K562 (cell line): Measurements from ENCODE around the gene PLK5. TPM values are rescaled to one million over a fixed set of nuclear protein-coding genes. Genes with fewer than 3 reads are reported as not detected.

ENCODE experiments used
- BRF1 ChIP-seq: IDR thresholded peaks from 3 replicates; pipeline ENCODE4 v1.6.1; 2011; ENCODE audit warnings: borderline replicate concordance, mild to moderate bottlenecking; ENCODE audit not compliant: insufficient read length; ENCODE audit errors: extremely low read depth
- CGGBP1 ChIP-seq: fragments of 250-450 bp; sonication (Bioruptor Pico); IDR thresholded peaks from 2 replicates; pipeline ENCODE4 v1.9.0; 2021; ENCODE audit warnings: mild to moderate bottlenecking
- ETS2 ChIP-seq: IDR thresholded peaks from 2 replicates; pipeline ENCODE4 v1.6.1; 2016; ENCODE audit warnings: borderline replicate concordance, missing genetic modification characterization, mild to moderate bottlenecking, moderate library complexity, missing compliant biosample characterization; ENCODE audit not compliant: poor library complexity, severe bottlenecking
- EZH2 ChIP-seq: IDR thresholded peaks from 2 replicates; pipeline ENCODE4 v1.6.1; 2012; ENCODE audit warnings: low read depth, mild to moderate bottlenecking, inconsistent platforms, low read length, borderline replicate concordance
- FIP1L1 ChIP-seq: fragments of 200-400 bp; formaldehyde crosslinking; IDR thresholded peaks from 2 replicates; pipeline ENCODE4 v1.6.1; 2018; ENCODE audit warnings: mild to moderate bottlenecking, low read depth, low read length; ENCODE audit not compliant: poor library complexity, severe bottlenecking
- GABPB2 ChIP-seq: fragments of 250-450 bp; sonication (Bioruptor Pico); conservative IDR thresholded peaks from 2 replicates; pipeline ENCODE4 v1.5.1; 2021; ENCODE audit warnings: mild to moderate bottlenecking
- HIVEP1 ChIP-seq: fragments of 250-450 bp; sonication (Bioruptor Pico); IDR thresholded peaks from 2 replicates; pipeline ENCODE4 v1.4.0; 2020; ENCODE audit warnings: mild to moderate bottlenecking
- KLF13 ChIP-seq: fragments of 450-650 bp; IDR thresholded peaks from 2 replicates; pipeline ENCODE4 v1.6.1; 2016; ENCODE audit warnings: missing genetic modification characterization, low read depth, mild to moderate bottlenecking, missing compliant biosample characterization, moderate library complexity, borderline replicate concordance
- MED1 ChIP-seq: sonication (generic); formaldehyde crosslinking; IDR thresholded peaks from 2 replicates; pipeline ENCODE4 v1.8.1; 2023; ENCODE audit warnings: missing genetic modification reagents, borderline replicate concordance
- MIER1 ChIP-seq: fragments of 450-650 bp; IDR thresholded peaks from 2 replicates; pipeline ENCODE4 v1.6.1; 2016; ENCODE audit warnings: antibody characterized with exemption, mild to moderate bottlenecking, low read depth
- MTF1 ChIP-seq: fragments of 250-450 bp; sonication (Bioruptor Pico); IDR thresholded peaks from 2 replicates; pipeline ENCODE4 v1.9.0; 2021; ENCODE audit warnings: moderate library complexity, mild to moderate bottlenecking, inconsistent platforms, borderline replicate concordance
- NR1H2 ChIP-seq: sonication (generic); formaldehyde crosslinking; IDR thresholded peaks from 2 replicates; pipeline ENCODE4 v1.4.0; 2020; ENCODE audit warnings: mild to moderate bottlenecking, missing genetic modification reagents
- NR2C2 ChIP-seq, 2 experiments: fragments of 200-800 bp in 1 of 2; sonication (Bioruptor generic) in 1 of 2; sonication (generic) in 1 of 2; formaldehyde crosslinking in 1 of 2; IDR thresholded peaks; 2 replicates each; pipeline versions ENCODE4 v1.6.1 to v1.8.0; 2016 to 2022; ENCODE audit warnings: mild to moderate bottlenecking in 1 of 2, missing compliant biosample characterization in 1 of 2, missing genetic modification characterization in 1 of 2, missing genetic modification reagents in 1 of 2
- RBM17 ChIP-seq: fragments of 200-400 bp; formaldehyde crosslinking; IDR thresholded peaks from 2 replicates; pipeline ENCODE4 v1.6.1; 2017; ENCODE audit warnings: low read depth, mild to moderate bottlenecking, low read length, borderline replicate concordance
- RCOR1 ChIP-seq, 2 experiments: IDR thresholded peaks; 2 replicates each; pipeline ENCODE4 v1.6.1; 2012; ENCODE audit warnings: low read depth in 2 of 2, low read length in 2 of 2, borderline replicate concordance in 1 of 2, improper control_type of control experiment in 1 of 2
- RNF2 ChIP-seq: sonication (generic); IDR thresholded peaks from 2 replicates; pipeline ENCODE4 v1.6.1; 2016
- SRSF1 ChIP-seq: fragments of 200-400 bp; formaldehyde crosslinking; IDR thresholded peaks from 2 replicates; pipeline ENCODE4 v1.6.1; 2017; ENCODE audit warnings: mild to moderate bottlenecking, low read depth, low read length, moderate library complexity
- SUPT5H ChIP-seq: fragments of 450-650 bp; IDR thresholded peaks from 2 replicates; pipeline ENCODE4 v1.6.1; 2016
- USF2 ChIP-seq: sonication (generic); formaldehyde crosslinking; IDR thresholded peaks from 2 replicates; pipeline ENCODE4 v1.5.0; 2020; ENCODE audit warnings: missing genetic modification reagents
- ZFX ChIP-seq: sonication (generic); formaldehyde crosslinking; IDR thresholded peaks from 2 replicates; pipeline ENCODE4 v1.8.0; 2022; ENCODE audit warnings: mild to moderate bottlenecking, missing genetic modification reagents, moderate library complexity
- ZKSCAN8 ChIP-seq: fragments of 200-800 bp; sonication (Bioruptor generic); IDR thresholded peaks from 2 replicates; pipeline ENCODE4 v1.6.1; 2016; ENCODE audit warnings: missing genetic modification characterization, missing compliant biosample characterization
- ZNF134 ChIP-seq: fragments of 250-450 bp; sonication (Bioruptor Pico); conservative IDR thresholded peaks from 2 replicates; pipeline ENCODE4 v1.4.0; 2020
- ZNF282 ChIP-seq: sonication (generic); formaldehyde crosslinking; IDR thresholded peaks from 2 replicates; pipeline ENCODE4 v1.8.1; 2023; ENCODE audit warnings: missing genetic modification reagents
- ZNF778 ChIP-seq: fragments of 450-650 bp; formaldehyde crosslinking; IDR thresholded peaks from 2 replicates; pipeline ENCODE4 v1.4.0; 2020; ENCODE audit warnings: mild to moderate bottlenecking, moderate library complexity
- polyA plus RNA-seq, 8 experiments: library from polyadenylated mRNA; depleted of rRNA in 4 of 8; stranded (reverse) in 5 of 8; unstranded in 3 of 8; fragments of >200 nt; fragmentation: Nextera tagmentation in 2 of 8; fragmentation: Illumina TruSeq in 1 of 8; extraction: Ambion mirVana in 2 of 8; extraction: Trizol in 1 of 8; gene quantifications; 2 replicates each; pipeline versions ENCODE4 v1.2.1 to v1.2.3, GENCODE V29; 2011 to 2014; ENCODE audit warnings: inconsistent platforms in 1 of 8, missing spikeins in 1 of 8
- total RNA-seq, 7 experiments: library from RNA; depleted of rRNA in 6 of 7; stranded (reverse); fragments of >200 nt in 6 of 7; fragmentation: Illumina TruSeq in 2 of 7; extraction: Trizol in 2 of 7; gene quantifications; 2 replicates each; pipeline versions ENCODE4 v1.2.1 to v1.2.3, GENCODE V29; 2011 to 2021; ENCODE audit warnings: low replicate concordance in 1 of 7
- TF ChIP-seq, protein P1 (sequence below): sonication (generic); formaldehyde crosslinking; IDR thresholded peaks from 2 replicates; pipeline ENCODE4 v1.8.1; 2023; ENCODE audit warnings: mild to moderate bottlenecking, missing genetic modification reagents, moderate library complexity
- TF ChIP-seq, protein P2 (sequence below): fragments of 250-450 bp; sonication (Bioruptor Pico); IDR thresholded peaks from 2 replicates; pipeline ENCODE4 v1.4.0; 2020; ENCODE audit warnings: mild to moderate bottlenecking

PLK5 gene
- total and polyA plus RNA-seq, 9 of the 15 experiments (the other 6 are each of a cell fraction or from before 2014, with no cell fraction given): 0.04 to 0.23 (median 0.11) TPM; not detected in 5

DNA sequence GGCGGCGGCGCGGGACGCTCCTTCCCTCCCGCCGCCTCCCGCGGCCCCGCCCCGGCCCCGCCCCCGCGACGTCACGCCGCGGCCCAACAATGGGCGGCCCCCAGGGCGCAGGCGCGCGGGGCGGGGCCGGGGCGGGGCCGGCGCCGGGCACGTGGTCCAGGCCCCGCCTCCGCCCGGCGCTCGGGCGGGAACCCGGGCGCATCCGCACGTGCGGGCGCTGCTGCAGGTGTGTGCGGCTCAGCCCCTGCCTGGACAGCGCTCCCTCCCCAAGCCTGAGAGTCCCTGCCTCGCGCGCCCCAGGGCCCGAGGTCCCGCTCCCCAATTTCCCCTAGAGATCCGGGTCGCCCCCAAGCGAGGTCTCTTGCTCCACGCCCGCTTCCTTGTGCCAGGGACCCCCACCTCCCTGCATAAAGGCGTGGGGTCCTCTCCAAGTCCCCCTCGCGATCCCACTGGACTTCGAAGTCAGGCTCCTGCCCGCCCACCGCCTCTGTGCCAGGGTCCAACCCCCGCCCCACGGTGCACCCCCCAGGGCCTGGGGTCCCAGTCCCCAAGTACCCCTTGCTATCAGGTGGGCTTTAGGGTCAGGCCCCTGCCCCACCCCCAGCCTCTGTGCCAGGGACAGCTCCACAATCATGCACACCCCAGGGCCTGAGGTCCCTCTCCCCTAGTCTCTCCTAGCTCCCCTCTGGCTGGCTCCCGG is 44.6 kb downstream of the PLK5 start, which contains the start of gene MEX3D (continued):
- TF ChIP-seq, protein P1, sequence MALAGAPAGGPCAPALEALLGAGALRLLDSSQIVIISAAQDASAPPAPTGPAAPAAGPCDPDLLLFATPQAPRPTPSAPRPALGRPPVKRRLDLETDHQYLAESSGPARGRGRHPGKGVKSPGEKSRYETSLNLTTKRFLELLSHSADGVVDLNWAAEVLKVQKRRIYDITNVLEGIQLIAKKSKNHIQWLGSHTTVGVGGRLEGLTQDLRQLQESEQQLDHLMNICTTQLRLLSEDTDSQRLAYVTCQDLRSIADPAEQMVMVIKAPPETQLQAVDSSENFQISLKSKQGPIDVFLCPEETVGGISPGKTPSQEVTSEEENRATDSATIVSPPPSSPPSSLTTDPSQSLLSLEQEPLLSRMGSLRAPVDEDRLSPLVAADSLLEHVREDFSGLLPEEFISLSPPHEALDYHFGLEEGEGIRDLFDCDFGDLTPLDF (CRISPR knock-in tag): no peak
- TF ChIP-seq CGGBP1 (CRISPR knock-in tag) (no peak), ETS2 (no peak), NR1H2 (CRISPR knock-in tag) (no peak), ZFX (0 out of 2 replicates have a peak, but pooled peaks have one; percentile 18), ZNF282 (CRISPR knock-in tag) (0 out of 2 replicates have a peak, but pooled peaks have one; percentile 89), FIP1L1 (peak; percentile 25), SRSF1 (no peak), SUPT5H (no peak), BRF1 (no peak), ZNF134 (CRISPR knock-in tag) (no peak), MED1 (no peak), ZKSCAN8 (no peak), KLF13 (tag) (no peak), USF2 (CRISPR knock-in tag) (peak; percentile 64), MTF1 (CRISPR knock-in tag) (no peak), HIVEP1 (no peak), EZH2 (no peak), ZNF778 (CRISPR knock-in tag) (no peak), GABPB2 (CRISPR knock-in tag) (no peak), NR2C2 (CRISPR knock-in tag; IDR thresholded peaks at IDR 0.05) (no peak), NR2C2 (tag; IDR thresholded peaks at IDR 0.05) (no peak), MIER1 (no peak), RBM17 (no peak), RNF2 (peak; percentile 81), RCOR1 (IDR thresholded peaks at IDR 0.05; ENCODE audit: borderline replicate concordance in 1 of 2, low read depth in 2 of 2, low read length in 2 of 2) (no peak)
- TF ChIP-seq, protein P2, sequence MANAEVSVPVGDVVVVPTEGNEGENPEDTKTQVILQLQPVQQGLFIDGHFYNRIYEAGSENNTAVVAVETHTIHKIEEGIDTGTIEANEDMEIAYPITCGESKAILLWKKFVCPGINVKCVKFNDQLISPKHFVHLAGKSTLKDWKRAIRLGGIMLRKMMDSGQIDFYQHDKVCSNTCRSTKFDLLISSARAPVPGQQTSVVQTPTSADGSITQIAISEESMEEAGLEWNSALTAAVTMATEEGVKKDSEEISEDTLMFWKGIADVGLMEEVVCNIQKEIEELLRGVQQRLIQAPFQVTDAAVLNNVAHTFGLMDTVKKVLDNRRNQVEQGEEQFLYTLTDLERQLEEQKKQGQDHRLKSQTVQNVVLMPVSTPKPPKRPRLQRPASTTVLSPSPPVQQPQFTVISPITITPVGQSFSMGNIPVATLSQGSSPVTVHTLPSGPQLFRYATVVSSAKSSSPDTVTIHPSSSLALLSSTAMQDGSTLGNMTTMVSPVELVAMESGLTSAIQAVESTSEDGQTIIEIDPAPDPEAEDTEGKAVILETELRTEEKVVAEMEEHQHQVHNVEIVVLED: no peak
